K562 (cell line): ENCODE results near the gene MEF2C. TPM values are rescaled to one million over a fixed set of nuclear protein-coding genes. Genes with fewer than 3 reads are reported as not detected.

Source experiments
- ATAC-seq: fragments of 200-7000 bp; cut with Tn5 transposase; 3 replicates; pipeline ENCODE4 v1.9.1; 2020; ENCODE audit warnings: moderate library complexity
- BruUV-seq: library from RNA; stranded (reverse); fragments of 400-500 nt; replicated peaks from 2 replicates; lab custom pipeline; 2021; lab: Mats Ljungman, UMichigan
- CTCF ChIA-PET: fragments of 300-600 bp; formaldehyde crosslinking; extraction: SDS; loops from one replicate; lab custom pipeline; 2021; ENCODE audit warnings: low intra/inter-chr PET ratio; lab: Yijun Ruan, JAX
- POLR2A ChIA-PET: fragments of 300-600, 350-650 bp; sonication (Branson Sonifier 250); formaldehyde crosslinking; extraction: SDS; loops from one replicate; lab custom pipeline; 2021; ENCODE audit warnings: antibody characterized with exemption, inconsistent platforms; lab: Yijun Ruan, JAX
- DNase-seq, 4 experiments: peaks; one replicate each; pipeline versions ENCODE4 v3.0.0 to v3.0.0-alpha.2; 2011 to 2018; ENCODE audit warnings: low spot score in 3 of 4, mixed read lengths in 3 of 4; ENCODE audit errors: extremely low read depth in 1 of 4
- FAIRE-seq: peaks from 2 replicates; lab custom pipeline; 2011; peaks lifted over from hg19 to GRCh38; lab: Jason Lieb, UNC
- H2AFZ ChIP-seq: 2 replicates; pipeline ENCODE4 v1.6.0; 2011; ENCODE audit warnings: low read depth, low read length, control low read depth, inconsistent platforms
- H3K27ac ChIP-seq: fragments of 200-600 bp; 3 replicates; pipeline ENCODE4 v1.8.0; 2011; ENCODE audit warnings: low read depth, mild to moderate bottlenecking, control low read depth, inconsistent platforms, low read length, moderate library complexity, mixed read lengths; ENCODE audit errors: extremely low read depth
- H3K27me3 ChIP-seq, 2 experiments: fragments of 300-600 bp in 1 of 2; 2 replicates in 1 of 2; 3 replicates in 1 of 2; pipeline versions ENCODE4 v1.6.0 to v1.8.0; 2011; ENCODE audit warnings: inconsistent platforms in 2 of 2, low read length in 2 of 2, mild to moderate bottlenecking in 1 of 2, mixed read lengths in 1 of 2, moderate library complexity in 1 of 2; ENCODE audit not compliant: control insufficient read depth in 2 of 2, insufficient read depth in 2 of 2
- H3K36me3 ChIP-seq: fragments of 300-600 bp; 3 replicates; pipeline ENCODE4 v1.8.0; 2011; ENCODE audit warnings: mild to moderate bottlenecking, low read length, inconsistent platforms; ENCODE audit not compliant: control insufficient read depth, insufficient read depth
- H3K4me1 ChIP-seq, 2 experiments: fragments of 200-600 bp in 1 of 2; replicated peaks in 1 of 2; 2 replicates in 1 of 2; 3 replicates in 1 of 2; pipeline versions ENCODE4 v1.5.1 to v1.8.0; 2011; ENCODE audit warnings: inconsistent platforms in 2 of 2, low read length in 2 of 2, mild to moderate bottlenecking in 1 of 2, mixed read lengths in 1 of 2, moderate library complexity in 1 of 2; ENCODE audit not compliant: control insufficient read depth in 2 of 2, insufficient read depth in 2 of 2
- H3K4me2 ChIP-seq: 2 replicates; pipeline ENCODE4 v1.6.1; 2011; ENCODE audit warnings: low read length, control low read depth, inconsistent platforms, mixed read lengths; ENCODE audit not compliant: insufficient read depth
- H3K4me3 ChIP-seq: fragments of 200-600 bp; sonication (generic), shearing (Covaris generic); 2 replicates; pipeline ENCODE4 v1.5.1; 2016; ENCODE audit warnings: control low read depth, inconsistent platforms
- H3K79me2 ChIP-seq: fragments of 200-600 bp; 3 replicates; pipeline ENCODE4 v1.8.0; 2011; ENCODE audit warnings: low read length, inconsistent platforms; ENCODE audit not compliant: control insufficient read depth, insufficient read depth
- H3K9ac ChIP-seq, 2 experiments: 2 replicates each; pipeline versions ENCODE4 v1.6.0 to v1.6.1; 2011; ENCODE audit warnings: low read depth in 2 of 2, low read length in 2 of 2, control low read depth in 1 of 2, inconsistent platforms in 1 of 2, mild to moderate bottlenecking in 1 of 2, mixed read lengths in 1 of 2; ENCODE audit not compliant: insufficient read depth in 1 of 2
- H3K9me1 ChIP-seq: one replicate; pipeline ENCODE4 v1.6.0; 2011; ENCODE audit warnings: inconsistent platforms, mild to moderate bottlenecking, low read length, moderate library complexity; ENCODE audit not compliant: control insufficient read depth, insufficient read depth
- H3K9me3 ChIP-seq: replicated peaks from 2 replicates; pipeline ENCODE4 v1.5.1; 2011; ENCODE audit warnings: low read depth, low read length, inconsistent platforms; ENCODE audit not compliant: control insufficient read depth, insufficient read depth
- H4K20me1 ChIP-seq: replicated peaks from 2 replicates; pipeline ENCODE4 v1.6.1; 2011; ENCODE audit warnings: low read length, inconsistent platforms, mixed read lengths; ENCODE audit not compliant: control insufficient read depth, insufficient read depth
- CBX5 ChIP-seq: IDR thresholded peaks from 2 replicates; pipeline ENCODE4 v1.6.1; 2014; ENCODE audit warnings: low read depth, borderline replicate concordance
- GTF2F1 ChIP-seq: IDR thresholded peaks from 2 replicates; pipeline ENCODE4 v1.6.1; 2011; ENCODE audit warnings: low read depth, low read length, improper control_type of control experiment
- HNRNPUL1 ChIP-seq: fragments of 200-400 bp; formaldehyde crosslinking; IDR thresholded peaks from 2 replicates; pipeline ENCODE4 v1.6.1; 2017; ENCODE audit warnings: low read length
- JUN ChIP-seq, 2 experiments: sonication (generic) in 1 of 2; formaldehyde crosslinking in 1 of 2; IDR thresholded peaks; 2 replicates each; pipeline versions ENCODE4 v1.6.1 to v1.8.0; 2012 to 2022; ENCODE audit warnings: borderline replicate concordance in 2 of 2, mild to moderate bottlenecking in 2 of 2, improper control_type of control experiment in 1 of 2, low read depth in 1 of 2, low read length in 1 of 2, missing genetic modification reagents in 1 of 2
- PTBP1 ChIP-seq: fragments of 200-400 bp; formaldehyde crosslinking; IDR thresholded peaks from 2 replicates; pipeline ENCODE4 v1.6.1; 2017; ENCODE audit warnings: low read depth, low read length
- SNRNP70 ChIP-seq: fragments of 200-400 bp; formaldehyde crosslinking; optimal IDR thresholded peaks from 2 replicates; pipeline ENCODE3; 2017; ENCODE audit warnings: low read depth, low read length
- TSC22D4 ChIP-seq: fragments of 450-650 bp; IDR thresholded peaks from 2 replicates; pipeline ENCODE4 v1.6.1; 2016; ENCODE audit warnings: missing genetic modification characterization, missing biosample characterization, control low read depth
- ZNF75A ChIP-seq: fragments of 450-650 bp; formaldehyde crosslinking; IDR thresholded peaks from 2 replicates; pipeline ENCODE4 v1.4.0; 2020; ENCODE audit warnings: mild to moderate bottlenecking
- ZNF778 ChIP-seq: fragments of 450-650 bp; formaldehyde crosslinking; IDR thresholded peaks from 2 replicates; pipeline ENCODE4 v1.4.0; 2020; ENCODE audit warnings: mild to moderate bottlenecking, moderate library complexity
- WGBS: fragments of 100-300 bp; shearing (Covaris generic); methylation state at CpG from one replicate; pipeline ENCODE4 v1.1.6; 2016; ENCODE audit warnings: low coverage, mixed read lengths; ENCODE audit not compliant: insufficient coverage; ENCODE audit errors: missing lambda C conversion rate; 5-methylcytosine and 5-hydroxymethylcytosine counted together
- in situ Hi-C: fragments of 300-500 bp; cut with MboI; formaldehyde crosslinking; loops from 4 replicates; pipeline ENCODE4 v1.15.0; 2018; ENCODE audit warnings: inconsistent platforms, mixed read lengths
- intact Hi-C: fragments of 100-400 bp; cut with micrococcal nuclease; formaldehyde crosslinking; loops from 2 replicates; pipeline ENCODE4 v1.14.2; 2022
- polyA plus RNA-seq, 8 experiments: library from polyadenylated mRNA; depleted of rRNA in 4 of 8; stranded (reverse) in 5 of 8; unstranded in 3 of 8; fragments of >200 nt; fragmentation: Nextera tagmentation in 2 of 8; fragmentation: Illumina TruSeq in 1 of 8; extraction: Ambion mirVana in 2 of 8; extraction: Trizol in 1 of 8; gene quantifications; 2 replicates each; pipeline versions ENCODE4 v1.2.1 to v1.2.3, GENCODE V29; 2011 to 2014; ENCODE audit warnings: inconsistent platforms in 1 of 8, missing spikeins in 1 of 8
- total RNA-seq, 7 experiments: library from RNA; depleted of rRNA in 6 of 7; stranded (reverse); fragments of >200 nt in 6 of 7; fragmentation: Illumina TruSeq in 2 of 7; extraction: Trizol in 2 of 7; gene quantifications; 2 replicates each; pipeline versions ENCODE4 v1.2.1 to v1.2.3, GENCODE V29; 2011 to 2021; ENCODE audit warnings: low replicate concordance in 1 of 7

MEF2C gene
- total and polyA plus RNA-seq, 9 of the 15 experiments (the other 6 are each of a cell fraction or from before 2014, with no cell fraction given) = 25.1 to 67.8 (median 58.3) TPM

DNA sequence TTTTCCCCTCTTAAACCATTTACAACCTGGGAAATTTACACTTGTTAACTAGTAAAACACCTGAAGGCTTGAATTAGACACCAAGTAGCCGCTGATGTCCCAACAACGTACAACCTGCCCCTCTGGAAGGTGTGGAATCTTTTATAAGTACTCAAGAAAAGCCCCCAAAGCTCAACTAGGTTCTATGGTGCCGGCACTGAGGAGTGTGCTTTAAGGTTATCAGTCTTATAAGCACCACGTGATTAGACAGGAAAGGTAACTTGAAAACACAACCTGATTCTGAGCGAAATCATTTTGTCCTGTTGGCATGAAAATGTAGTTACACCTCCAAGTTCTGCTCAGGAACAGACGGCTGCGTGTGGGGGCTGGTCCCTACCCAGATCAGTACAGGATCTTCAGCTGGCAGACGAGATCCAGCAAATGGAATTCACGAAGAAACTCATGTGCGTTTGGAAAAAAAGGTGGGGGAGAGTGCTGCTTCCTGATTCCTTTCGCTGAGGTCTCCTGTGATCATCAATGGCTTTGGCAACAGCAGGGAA, 195.5 kb downstream of the MEF2C start:
- Histone ChIP-seq H4K20me1 (no peaks in the 10 kb centered on the region), H3K36me3 (no peaks in the 10 kb centered on the region), H3K9ac (no peak overlapping the region), H2AFZ (no peak overlapping the region), H3K4me2 (no peak overlapping the region), H3K27ac (no peak overlapping the region), H3K4me1 (peaks cover 0 to 27% of the 10 kb centered on the region in 2 experiments; a peak in 2 of 5 replicates), H3K27me3 (peaks cover 54 to 70% of the 10 kb centered on the region in 2 experiments; a peak in 4 of 5 replicates), H3K79me2 (no peaks in the 10 kb centered on the region)
- ATAC-seq (no peak), FAIRE-seq (no peak)
- POLR2A ChIA-PET = interaction anchor here (0.6 kb wide), 1 partner anchor 960 kb away, joined by 3 read pairs; no protein-coding TSS in a partner anchor
- in situ Hi-C loops = no loop called here
- TF ChIP-seq PTBP1 (no peak), GTF2F1 (no peak), ZNF75A (CRISPR knock-in tag) (no peak), TSC22D4 (no peak), ZNF778 (no peak), JUN (IDR thresholded peaks at IDR 0.05; ENCODE audit: borderline replicate concordance, low read depth, low read length) (no peak), JUN (CRISPR knock-in tag; IDR thresholded peaks at IDR 0.05; ENCODE audit: borderline replicate concordance) (no peak), CBX5 (no peak), HNRNPUL1 (no peak), SNRNP70 (no peak)
- TF ChIP-seq, all 486 proteins: peak for 0
- BruUV-seq = no TSS peak
- CTCF ChIA-PET = no interaction called here
- Histone ChIP-seq H3K9me1 (no peaks in the 10 kb centered on the region), H3K9me3 (no peaks in the 10 kb centered on the region), H3K4me3 (no peak overlapping the region)
- DNase-seq = no peak
- WGBS = 1% methylated on average over 11 of the region's 11 CpGs
- intact Hi-C loops = no loop called here
